H1 (cell line): ENCODE data around the gene CDH12. TPM values are rescaled to one million over a fixed set of nuclear protein-coding genes. Genes with fewer than 3 reads are reported as not detected.
A peak's percentile ranks its signal among the peaks of the same experiment; 100 is the strongest.

Experiments
- CTCF ChIA-PET: fragments of 300-600 bp; sonication (Branson Sonifier 250); formaldehyde crosslinking; loops from one replicate; lab custom pipeline; 2021; ENCODE audit not compliant: partially characterized antibody; lab: Charles Lee
- POLR2A ChIA-PET: fragments of 300-600 bp; sonication (Branson Sonifier 250); formaldehyde crosslinking; loops from one replicate; lab custom pipeline; 2021; ENCODE audit warnings: inconsistent platforms; ENCODE audit not compliant: partially characterized antibody; lab: Charles Lee
- DNase-seq, 2 experiments: peaks; one replicate each; pipeline versions ENCODE4 v3.0.0 to v3.0.0-alpha.2; 2010 to 2022; ENCODE audit warnings: low spot score in 2 of 2, low read depth in 1 of 2, mixed read lengths in 1 of 2
- FAIRE-seq: peaks from 2 replicates; lab custom pipeline; 2011; peaks lifted over from hg19 to GRCh38; lab: Jason Lieb, UNC
- H2AFZ ChIP-seq: 2 replicates; pipeline ENCODE4 v1.8.1; 2012; ENCODE audit warnings: low read length, inconsistent platforms
- H2AK5ac ChIP-seq: 2 replicates; pipeline ENCODE4 v1.6.1; 2013; ENCODE audit warnings: low read depth, low read length
- H2BK120ac ChIP-seq: replicated peaks from 2 replicates; pipeline ENCODE3; 2013; ENCODE audit warnings: low read depth, low read length, inconsistent platforms
- H2BK12ac ChIP-seq: 2 replicates; pipeline ENCODE4 v1.6.1; 2013; ENCODE audit warnings: low read depth, low read length
- H2BK15ac ChIP-seq: 2 replicates; pipeline ENCODE4 v1.6.1; 2013; ENCODE audit warnings: low read length
- H2BK20ac ChIP-seq: 2 replicates; pipeline ENCODE4 v1.6.1; 2013; ENCODE audit warnings: low read length
- H2BK5ac ChIP-seq: 2 replicates; pipeline ENCODE4 v1.6.1; 2013; ENCODE audit warnings: low read depth, low read length
- H3K14ac ChIP-seq: 2 replicates; pipeline ENCODE4 v1.6.1; 2013; ENCODE audit warnings: inconsistent platforms; ENCODE audit not compliant: insufficient read length
- H3K18ac ChIP-seq: 2 replicates; pipeline ENCODE4 v1.6.1; 2013; ENCODE audit warnings: low read length; ENCODE audit errors: extremely low read depth
- H3K23ac ChIP-seq: 2 replicates; pipeline ENCODE4 v1.6.1; 2013; ENCODE audit warnings: inconsistent platforms; ENCODE audit not compliant: insufficient read length
- H3K23me2 ChIP-seq: 2 replicates; pipeline ENCODE4 v1.6.1; 2013; ENCODE audit warnings: low read depth, low read length
- H3K27ac ChIP-seq: 2 replicates; pipeline ENCODE4 v1.6.1; 2011; ENCODE audit warnings: low read depth, low read length, inconsistent platforms
- H3K27me3 ChIP-seq, 4 experiments: replicated peaks in 1 of 4; 1 replicate in 1 of 4; 2 replicates in 3 of 4; pipeline versions ENCODE4 v1.6.1 to v1.8.1; 2011 to 2013; ENCODE audit warnings: low read length in 3 of 4, mild to moderate bottlenecking in 3 of 4, inconsistent platforms in 2 of 4, mixed read lengths in 2 of 4, moderate library complexity in 1 of 4; ENCODE audit not compliant: control insufficient read depth in 3 of 4, insufficient read depth in 3 of 4; ENCODE audit errors: extremely low read depth in 1 of 4
- H3K36me3 ChIP-seq, 4 experiments: 2 replicates each; pipeline versions ENCODE4 v1.6.1 to v1.8.1; 2011 to 2013; ENCODE audit warnings: mild to moderate bottlenecking in 4 of 4, low read length in 3 of 4, moderate library complexity in 2 of 4, control low read depth in 1 of 4, inconsistent platforms in 1 of 4; ENCODE audit not compliant: insufficient read depth in 4 of 4, control insufficient read depth in 2 of 4
- H3K4ac ChIP-seq: replicated peaks from 2 replicates; pipeline ENCODE3; 2013; ENCODE audit warnings: low read length, low read depth, mixed read lengths, inconsistent platforms; ENCODE audit not compliant: insufficient read length
- H3K4me1 ChIP-seq, 4 experiments: replicated peaks in 1 of 4; 1 replicate in 1 of 4; 2 replicates in 3 of 4; pipeline versions ENCODE4 v1.6.1 to v1.8.1; 2011 to 2013; ENCODE audit warnings: low read length in 3 of 4, inconsistent platforms in 2 of 4, mixed read lengths in 1 of 4; ENCODE audit not compliant: insufficient read depth in 4 of 4, control insufficient read depth in 3 of 4
- H3K4me2 ChIP-seq, 2 experiments: 2 replicates each; pipeline versions ENCODE4 v1.6.1 to v1.8.1; 2011 to 2013; ENCODE audit warnings: low read depth in 2 of 2, low read length in 2 of 2, control low read depth in 1 of 2, inconsistent platforms in 1 of 2, mild to moderate bottlenecking in 1 of 2; ENCODE audit not compliant: insufficient read depth in 1 of 2
- H3K4me3 ChIP-seq, 4 experiments: fragments of 200-600, 300-600 bp in 1 of 4; sonication (generic), shearing (Covaris generic), sonication (Bioruptor Twin) in 1 of 4; 2 replicates each; pipeline versions ENCODE4 v1.5.1 to v1.8.1; 2011 to 2016; ENCODE audit warnings: low read length in 4 of 4, low read depth in 3 of 4, control low read depth in 2 of 4, inconsistent platforms in 2 of 4, mild to moderate bottlenecking in 2 of 4, mixed read lengths in 1 of 4, moderate library complexity in 1 of 4; ENCODE audit not compliant: insufficient read depth in 2 of 4; ENCODE audit errors: extremely low read depth in 1 of 4
- H3K56ac ChIP-seq: replicated peaks from 2 replicates; pipeline ENCODE3; 2013; ENCODE audit warnings: low read depth, mild to moderate bottlenecking, mixed read lengths, low read length, inconsistent platforms; ENCODE audit not compliant: insufficient read length
- H3K79me1 ChIP-seq: 2 replicates; pipeline ENCODE4 v1.6.1; 2013; ENCODE audit warnings: low read depth, low read length, control low read depth
- H3K79me2 ChIP-seq, 2 experiments: 2 replicates each; pipeline versions ENCODE4 v1.6.1 to v1.8.1; 2012 to 2013; ENCODE audit warnings: low read length in 2 of 2, mild to moderate bottlenecking in 2 of 2, inconsistent platforms in 1 of 2; ENCODE audit not compliant: insufficient read depth in 2 of 2, control insufficient read depth in 1 of 2
- H3K9ac ChIP-seq, 4 experiments: replicated peaks in 1 of 4; 1 replicate in 1 of 4; 2 replicates in 3 of 4; pipeline versions ENCODE4 v1.6.1 to v1.8.1; 2011 to 2013; ENCODE audit warnings: low read depth in 3 of 4, low read length in 3 of 4, control low read depth in 2 of 4, mild to moderate bottlenecking in 2 of 4, moderate library complexity in 2 of 4, inconsistent platforms in 1 of 4; ENCODE audit errors: extremely low read depth in 1 of 4
- H3K9me3 ChIP-seq, 2 experiments: 2 replicates each; pipeline versions ENCODE4 v1.6.1 to v1.8.1; 2012 to 2013; ENCODE audit warnings: mild to moderate bottlenecking in 2 of 2, moderate library complexity in 2 of 2, control low read depth in 1 of 2, inconsistent platforms in 1 of 2, low read depth in 1 of 2, low read length in 1 of 2, mixed read lengths in 1 of 2; ENCODE audit not compliant: insufficient read depth in 2 of 2
- H4K20me1 ChIP-seq, 2 experiments: replicated peaks in 1 of 2; 2 replicates each; pipeline versions ENCODE3 to v1.8.1; 2011 to 2013; ENCODE audit warnings: inconsistent platforms in 2 of 2, low read length in 2 of 2, mild to moderate bottlenecking in 1 of 2; ENCODE audit not compliant: insufficient read depth in 2 of 2, control insufficient read depth in 1 of 2
- H4K5ac ChIP-seq: 2 replicates; pipeline ENCODE4 v1.6.1; 2013; ENCODE audit warnings: low read length, low read depth, mixed read lengths, inconsistent platforms; ENCODE audit not compliant: insufficient read length
- H4K8ac ChIP-seq: 2 replicates; pipeline ENCODE4 v1.8.0; 2013; ENCODE audit warnings: mild to moderate bottlenecking, moderate library complexity, low read length, inconsistent platforms; ENCODE audit not compliant: insufficient read depth; ENCODE audit errors: extremely low read depth
- H4K91ac ChIP-seq: replicated peaks from 2 replicates; pipeline ENCODE3; 2013; ENCODE audit warnings: low read length, mixed read lengths, inconsistent platforms; ENCODE audit not compliant: insufficient read length
- ASH2L ChIP-seq: fragments of 200-600, 300-600 bp; sonication (generic); IDR thresholded peaks from one replicate; pipeline ENCODE4 v1.7.1; 2017; ENCODE audit warnings: low read length
- ATF2 ChIP-seq: IDR thresholded peaks from 2 replicates; pipeline ENCODE4 v1.6.1; 2012; ENCODE audit warnings: low read length, inconsistent platforms
- BACH1 ChIP-seq: IDR thresholded peaks from 2 replicates; pipeline ENCODE4 v1.6.1; 2012; ENCODE audit warnings: low read length, improper control_type of control experiment
- CREB1 ChIP-seq: IDR thresholded peaks from 2 replicates; pipeline ENCODE4 v1.6.1; 2012; ENCODE audit warnings: inconsistent platforms
- GTF2F1 ChIP-seq: IDR thresholded peaks from 2 replicates; pipeline ENCODE4 v1.6.1; 2012; ENCODE audit warnings: low read depth, low read length, improper control_type of control experiment, borderline replicate concordance
- KDM5A ChIP-seq: fragments of 200-600 bp; IDR thresholded peaks from 2 replicates; pipeline ENCODE4 v1.7.1; 2012; ENCODE audit warnings: mild to moderate bottlenecking, low read length, inconsistent platforms, mixed read lengths
- TBP ChIP-seq: IDR thresholded peaks from 2 replicates; pipeline ENCODE4 v1.6.1; 2011; ENCODE audit warnings: low read depth, low read length, improper control_type of control experiment
- TCF12 ChIP-seq: IDR thresholded peaks from 2 replicates; pipeline ENCODE4 v1.6.1; 2011; ENCODE audit warnings: low read depth, mild to moderate bottlenecking, low read length
- TEAD4 ChIP-seq: IDR thresholded peaks from 2 replicates; pipeline ENCODE4 v1.6.1; 2012; ENCODE audit warnings: low read depth, low read length, inconsistent platforms, mixed read lengths
- WGBS, 2 experiments: shearing (Covaris generic) in 1 of 2; methylation state at CpG; one replicate each; pipeline versions ENCODE4 v1.1.6 to v1.1.7; 2013 to 2015; ENCODE audit warnings: low lambda C conversion rate in 2 of 2, mixed read lengths in 2 of 2, inconsistent platforms in 1 of 2, low coverage in 1 of 2, missing lambda C conversion rate in 1 of 2; ENCODE audit not compliant: insufficient replicate concordance in 2 of 2, insufficient coverage in 1 of 2, insufficient read length in 1 of 2; ENCODE audit errors: extremely low coverage in 1 of 2, missing lambda C conversion rate in 1 of 2; 5-methylcytosine and 5-hydroxymethylcytosine counted together
- polyA plus RNA-seq, 7 experiments: library from polyadenylated mRNA; depleted of rRNA in 3 of 7; stranded (reverse) in 5 of 7; unstranded in 2 of 7; fragments of >200 nt in 5 of 7; fragments of 200-250 nt in 2 of 7; gene quantifications; 1 replicate in 5 of 7; 2 replicates in 1 of 7; 4 replicates in 1 of 7; pipeline versions ENCODE4 v1.2.1 to v1.2.3, GENCODE V29; 2011 to 2013; ENCODE audit warnings: missing spikeins in 2 of 7, mixed read lengths in 2 of 7
- total RNA-seq: library from RNA; stranded (reverse); fragmentation: NEBNext Ultra II Directional; extraction: Animal tissue kit (Norgen Biotek cat#: 25700); gene quantifications from 2 replicates; pipeline ENCODE4 v1.2.1, GENCODE V29; 2021

The CDH12 gene
- total and polyA plus RNA-seq, 2 of the 8 experiments (the other 6 are each of a cell fraction or from before 2014, with no cell fraction given), result 0.03 TPM; not detected in 1

- CTCF ChIA-PET, result interaction anchor here (0.6 to 0.7 kb wide), 2 partner anchors 38 to 820 kb away, joined by 3 read pairs; no protein-coding TSS in a partner anchor
- peak; percentile 32 for FAIRE-seq
Measured at GRCh38 chr5:22631683-22632082, 221.5 kb downstream of the CDH12 start.

More at GRCh38 chr5:22631683-22632082, 221.5 kb downstream of the CDH12 start:
- Histone ChIP-seq H2BK15ac (no peak overlapping the region), H4K8ac (no peak overlapping the region), H2BK5ac (0 out of 2 replicates have a peak overlapping the region, but pooled peaks have one; percentile 44), H3K4ac (no peak overlapping the region), H4K20me1 (no peaks in the 10 kb centered on the region), H3K4me1 (peaks cover 0 to 7% (median 1%) of the 10 kb centered on the region in 4 experiments; a peak in 3 of 7 replicates), H4K91ac (no peak overlapping the region), H3K23ac (no peak overlapping the region), H3K36me3 (no peaks in the 10 kb centered on the region), H3K79me1 (no peaks in the 10 kb centered on the region), H2AFZ (peak overlapping the region; percentile 98; the same call in 1 of the 2 replicates), H3K14ac (no peak overlapping the region), H3K27ac (no peak overlapping the region; the same call in 1 of the 2 replicates), H3K9me3 (no peaks in the 10 kb centered on the region), H2AK5ac (no peak overlapping the region), H2BK20ac (no peak overlapping the region), H3K4me2 (no peak overlapping the region; a peak in 1 of 4 replicates), H3K9ac (no peak overlapping the region; a peak in 1 of 7 replicates), H4K5ac (peak overlapping the region; percentile 4), H3K79me2 (no peaks in the 10 kb centered on the region), H2BK120ac (no peak overlapping the region), H3K27me3 (no peaks in the 10 kb centered on the region), H3K56ac (no peak overlapping the region), H3K23me2 (no peaks in the 10 kb centered on the region), H2BK12ac (no peak overlapping the region; the same call in 1 of the 2 replicates), H3K4me3 (no peak overlapping the region), H3K18ac (0 out of 2 replicates have a peak overlapping the region, but pooled peaks have one; percentile 13)
- POLR2A ChIA-PET, result no interaction called here
- WGBS, 2 experiments, result 63% methylated on average over 3 of the region's 3 CpGs; no CpG with 5 or more reads in 1 of the 2 experiments
- no peak for DNase-seq
- TF ChIP-seq BACH1 (no peak), CREB1 (no peak), ATF2 (no peak), KDM5A (no peak), TEAD4 (no peak), TBP (no peak), GTF2F1 (no peak), ASH2L (no peak), TCF12 (no peak)
